H1 (cell line): Measurements from ENCODE around the gene SLCO4C1. TPM values are rescaled to one million over a fixed set of nuclear protein-coding genes. Genes with fewer than 3 reads are reported as not detected.

Source experiments
- CTCF ChIA-PET: fragments of 300-600 bp; sonication (Branson Sonifier 250); formaldehyde crosslinking; loops from one replicate; lab custom pipeline; 2021; ENCODE audit not compliant: partially characterized antibody; lab: Charles Lee
- POLR2A ChIA-PET: fragments of 300-600 bp; sonication (Branson Sonifier 250); formaldehyde crosslinking; loops from one replicate; lab custom pipeline; 2021; ENCODE audit warnings: inconsistent platforms; ENCODE audit not compliant: partially characterized antibody; lab: Charles Lee
- DNase-seq, 2 experiments: peaks; one replicate each; pipeline versions ENCODE4 v3.0.0 to v3.0.0-alpha.2; 2010 to 2022; ENCODE audit warnings: low spot score in 2 of 2, low read depth in 1 of 2, mixed read lengths in 1 of 2
- FAIRE-seq: peaks from 2 replicates; lab custom pipeline; 2011; peaks lifted over from hg19 to GRCh38; lab: Jason Lieb, UNC
- H2AFZ ChIP-seq: 2 replicates; pipeline ENCODE4 v1.8.1; 2012; ENCODE audit warnings: low read length, inconsistent platforms
- H2AK5ac ChIP-seq: 2 replicates; pipeline ENCODE4 v1.6.1; 2013; ENCODE audit warnings: low read depth, low read length
- H2BK120ac ChIP-seq: replicated peaks from 2 replicates; pipeline ENCODE3; 2013; ENCODE audit warnings: low read depth, low read length, inconsistent platforms
- H2BK12ac ChIP-seq: 2 replicates; pipeline ENCODE4 v1.6.1; 2013; ENCODE audit warnings: low read depth, low read length
- H2BK15ac ChIP-seq: 2 replicates; pipeline ENCODE4 v1.6.1; 2013; ENCODE audit warnings: low read length
- H2BK20ac ChIP-seq: 2 replicates; pipeline ENCODE4 v1.6.1; 2013; ENCODE audit warnings: low read length
- H2BK5ac ChIP-seq: 2 replicates; pipeline ENCODE4 v1.6.1; 2013; ENCODE audit warnings: low read depth, low read length
- H3K14ac ChIP-seq: 2 replicates; pipeline ENCODE4 v1.6.1; 2013; ENCODE audit warnings: inconsistent platforms; ENCODE audit not compliant: insufficient read length
- H3K18ac ChIP-seq: 2 replicates; pipeline ENCODE4 v1.6.1; 2013; ENCODE audit warnings: low read length; ENCODE audit errors: extremely low read depth
- H3K23ac ChIP-seq: 2 replicates; pipeline ENCODE4 v1.6.1; 2013; ENCODE audit warnings: inconsistent platforms; ENCODE audit not compliant: insufficient read length
- H3K23me2 ChIP-seq: 2 replicates; pipeline ENCODE4 v1.6.1; 2013; ENCODE audit warnings: low read depth, low read length
- H3K27ac ChIP-seq: 2 replicates; pipeline ENCODE4 v1.6.1; 2011; ENCODE audit warnings: low read depth, low read length, inconsistent platforms
- H3K27me3 ChIP-seq, 4 experiments: replicated peaks in 1 of 4; 1 replicate in 1 of 4; 2 replicates in 3 of 4; pipeline versions ENCODE4 v1.6.1 to v1.8.1; 2011 to 2013; ENCODE audit warnings: low read length in 3 of 4, mild to moderate bottlenecking in 3 of 4, inconsistent platforms in 2 of 4, mixed read lengths in 2 of 4, moderate library complexity in 1 of 4; ENCODE audit not compliant: control insufficient read depth in 3 of 4, insufficient read depth in 3 of 4; ENCODE audit errors: extremely low read depth in 1 of 4
- H3K36me3 ChIP-seq, 4 experiments: 2 replicates each; pipeline versions ENCODE4 v1.6.1 to v1.8.1; 2011 to 2013; ENCODE audit warnings: mild to moderate bottlenecking in 4 of 4, low read length in 3 of 4, moderate library complexity in 2 of 4, control low read depth in 1 of 4, inconsistent platforms in 1 of 4; ENCODE audit not compliant: insufficient read depth in 4 of 4, control insufficient read depth in 2 of 4
- H3K4ac ChIP-seq: replicated peaks from 2 replicates; pipeline ENCODE3; 2013; ENCODE audit warnings: low read length, low read depth, mixed read lengths, inconsistent platforms; ENCODE audit not compliant: insufficient read length
- H3K4me1 ChIP-seq, 4 experiments: replicated peaks in 1 of 4; 1 replicate in 1 of 4; 2 replicates in 3 of 4; pipeline versions ENCODE4 v1.6.1 to v1.8.1; 2011 to 2013; ENCODE audit warnings: low read length in 3 of 4, inconsistent platforms in 2 of 4, mixed read lengths in 1 of 4; ENCODE audit not compliant: insufficient read depth in 4 of 4, control insufficient read depth in 3 of 4
- H3K4me2 ChIP-seq, 2 experiments: 2 replicates each; pipeline versions ENCODE4 v1.6.1 to v1.8.1; 2011 to 2013; ENCODE audit warnings: low read depth in 2 of 2, low read length in 2 of 2, control low read depth in 1 of 2, inconsistent platforms in 1 of 2, mild to moderate bottlenecking in 1 of 2; ENCODE audit not compliant: insufficient read depth in 1 of 2
- H3K4me3 ChIP-seq, 4 experiments: fragments of 200-600, 300-600 bp in 1 of 4; sonication (generic), shearing (Covaris generic), sonication (Bioruptor Twin) in 1 of 4; 2 replicates each; pipeline versions ENCODE4 v1.5.1 to v1.8.1; 2011 to 2016; ENCODE audit warnings: low read length in 4 of 4, low read depth in 3 of 4, control low read depth in 2 of 4, inconsistent platforms in 2 of 4, mild to moderate bottlenecking in 2 of 4, mixed read lengths in 1 of 4, moderate library complexity in 1 of 4; ENCODE audit not compliant: insufficient read depth in 2 of 4; ENCODE audit errors: extremely low read depth in 1 of 4
- H3K56ac ChIP-seq: replicated peaks from 2 replicates; pipeline ENCODE3; 2013; ENCODE audit warnings: low read depth, mild to moderate bottlenecking, mixed read lengths, low read length, inconsistent platforms; ENCODE audit not compliant: insufficient read length
- H3K79me1 ChIP-seq: 2 replicates; pipeline ENCODE4 v1.6.1; 2013; ENCODE audit warnings: low read depth, low read length, control low read depth
- H3K79me2 ChIP-seq, 2 experiments: 2 replicates each; pipeline versions ENCODE4 v1.6.1 to v1.8.1; 2012 to 2013; ENCODE audit warnings: low read length in 2 of 2, mild to moderate bottlenecking in 2 of 2, inconsistent platforms in 1 of 2; ENCODE audit not compliant: insufficient read depth in 2 of 2, control insufficient read depth in 1 of 2
- H3K9ac ChIP-seq, 4 experiments: replicated peaks in 1 of 4; 1 replicate in 1 of 4; 2 replicates in 3 of 4; pipeline versions ENCODE4 v1.6.1 to v1.8.1; 2011 to 2013; ENCODE audit warnings: low read depth in 3 of 4, low read length in 3 of 4, control low read depth in 2 of 4, mild to moderate bottlenecking in 2 of 4, moderate library complexity in 2 of 4, inconsistent platforms in 1 of 4; ENCODE audit errors: extremely low read depth in 1 of 4
- H3K9me3 ChIP-seq, 2 experiments: 2 replicates each; pipeline versions ENCODE4 v1.6.1 to v1.8.1; 2012 to 2013; ENCODE audit warnings: mild to moderate bottlenecking in 2 of 2, moderate library complexity in 2 of 2, control low read depth in 1 of 2, inconsistent platforms in 1 of 2, low read depth in 1 of 2, low read length in 1 of 2, mixed read lengths in 1 of 2; ENCODE audit not compliant: insufficient read depth in 2 of 2
- H4K20me1 ChIP-seq, 2 experiments: replicated peaks in 1 of 2; 2 replicates each; pipeline versions ENCODE3 to v1.8.1; 2011 to 2013; ENCODE audit warnings: inconsistent platforms in 2 of 2, low read length in 2 of 2, mild to moderate bottlenecking in 1 of 2; ENCODE audit not compliant: insufficient read depth in 2 of 2, control insufficient read depth in 1 of 2
- H4K5ac ChIP-seq: 2 replicates; pipeline ENCODE4 v1.6.1; 2013; ENCODE audit warnings: low read length, low read depth, mixed read lengths, inconsistent platforms; ENCODE audit not compliant: insufficient read length
- H4K8ac ChIP-seq: 2 replicates; pipeline ENCODE4 v1.8.0; 2013; ENCODE audit warnings: mild to moderate bottlenecking, moderate library complexity, low read length, inconsistent platforms; ENCODE audit not compliant: insufficient read depth; ENCODE audit errors: extremely low read depth
- H4K91ac ChIP-seq: replicated peaks from 2 replicates; pipeline ENCODE3; 2013; ENCODE audit warnings: low read length, mixed read lengths, inconsistent platforms; ENCODE audit not compliant: insufficient read length
- CEBPB ChIP-seq: IDR thresholded peaks from 2 replicates; pipeline ENCODE4 v1.6.1; 2012; ENCODE audit warnings: low read depth, low read length
- CREB1 ChIP-seq: IDR thresholded peaks from 2 replicates; pipeline ENCODE4 v1.6.1; 2012; ENCODE audit warnings: inconsistent platforms
- EZH2 ChIP-seq: fragments of 200-600 bp; sonication (generic); IDR thresholded peaks from 2 replicates; pipeline ENCODE4 v1.7.1; 2012; ENCODE audit warnings: low read depth, mild to moderate bottlenecking, moderate library complexity, low read length, inconsistent platforms; ENCODE audit not compliant: severe bottlenecking
- FOSL1 ChIP-seq: IDR thresholded peaks from 2 replicates; pipeline ENCODE4 v1.6.1; 2011; ENCODE audit warnings: mild to moderate bottlenecking, low read depth, low read length, moderate library complexity; ENCODE audit not compliant: insufficient read depth
- GABPA ChIP-seq: IDR thresholded peaks from 2 replicates; pipeline ENCODE4 v1.6.1; 2011; ENCODE audit warnings: mild to moderate bottlenecking, low read length, moderate library complexity, borderline replicate concordance; ENCODE audit not compliant: insufficient read depth
- HDAC6 ChIP-seq: IDR thresholded peaks from one replicate; pipeline ENCODE4 v1.7.1; 2012; ENCODE audit warnings: low read depth, mild to moderate bottlenecking, inconsistent platforms, low read length, moderate library complexity
- KDM1A ChIP-seq: fragments of 200-600, 300-600 bp; sonication (generic); IDR thresholded peaks from 2 replicates; pipeline ENCODE4 v1.7.1; 2016; ENCODE audit warnings: mild to moderate bottlenecking, low read length, borderline replicate concordance
- KDM4A ChIP-seq: IDR thresholded peaks from one replicate; pipeline ENCODE4 v1.7.1; 2012; ENCODE audit warnings: low read depth, mild to moderate bottlenecking, moderate library complexity, low read length, inconsistent platforms; ENCODE audit not compliant: severe bottlenecking
- PHF8 ChIP-seq: fragments of 200-600 bp; sonication (generic); conservative IDR thresholded peaks from 2 replicates; pipeline ENCODE4 v1.7.1; 2012; ENCODE audit warnings: low read depth, mild to moderate bottlenecking, inconsistent platforms, low read length, moderate library complexity
- RFX5 ChIP-seq: IDR thresholded peaks from 2 replicates; pipeline ENCODE4 v1.6.1; 2011; ENCODE audit warnings: low read depth, low read length, improper control_type of control experiment, borderline replicate concordance
- SUZ12 ChIP-seq: fragments of 200-600 bp; sonication (generic); IDR thresholded peaks from 2 replicates; pipeline ENCODE4 v1.6.1; 2012; ENCODE audit warnings: mild to moderate bottlenecking, inconsistent platforms, low read length, moderate library complexity, mixed read lengths
- WGBS, 2 experiments: shearing (Covaris generic) in 1 of 2; methylation state at CpG; one replicate each; pipeline versions ENCODE4 v1.1.6 to v1.1.7; 2013 to 2015; ENCODE audit warnings: low lambda C conversion rate in 2 of 2, mixed read lengths in 2 of 2, inconsistent platforms in 1 of 2, low coverage in 1 of 2, missing lambda C conversion rate in 1 of 2; ENCODE audit not compliant: insufficient replicate concordance in 2 of 2, insufficient coverage in 1 of 2, insufficient read length in 1 of 2; ENCODE audit errors: extremely low coverage in 1 of 2, missing lambda C conversion rate in 1 of 2; 5-methylcytosine and 5-hydroxymethylcytosine counted together
- polyA plus RNA-seq, 7 experiments: library from polyadenylated mRNA; depleted of rRNA in 3 of 7; stranded (reverse) in 5 of 7; unstranded in 2 of 7; fragments of >200 nt in 5 of 7; fragments of 200-250 nt in 2 of 7; gene quantifications; 1 replicate in 5 of 7; 2 replicates in 1 of 7; 4 replicates in 1 of 7; pipeline versions ENCODE4 v1.2.1 to v1.2.3, GENCODE V29; 2011 to 2013; ENCODE audit warnings: missing spikeins in 2 of 7, mixed read lengths in 2 of 7
- total RNA-seq: library from RNA; stranded (reverse); fragmentation: NEBNext Ultra II Directional; extraction: Animal tissue kit (Norgen Biotek cat#: 25700); gene quantifications from 2 replicates; pipeline ENCODE4 v1.2.1, GENCODE V29; 2021
- TF ChIP-seq, protein P1 (sequence below): IDR thresholded peaks from 2 replicates; pipeline ENCODE4 v1.6.1; 2012; ENCODE audit warnings: low read length, inconsistent platforms

SLCO4C1 gene
- total and polyA plus RNA-seq, 2 of the 8 experiments (the other 6 are each of a cell fraction or from before 2014, with no cell fraction given): 1.3 to 4.9 TPM

- H2BK15ac ChIP-seq: no peak overlapping the region
- H3K79me1 ChIP-seq: no peaks in the 10 kb centered on the region; the same call in 1 of the 2 replicates
- H2BK5ac ChIP-seq: no peak overlapping the region
- no peaks in the 10 kb centered on the region for H3K36me3 ChIP-seq
- H3K23me2 ChIP-seq: no peaks in the 10 kb centered on the region
- H3K14ac ChIP-seq: no peak overlapping the region
- H3K23ac ChIP-seq: no peak overlapping the region
- H3K79me2 ChIP-seq: no peaks in the 10 kb centered on the region
- H2AFZ ChIP-seq: no peak overlapping the region
- no peaks in the 10 kb centered on the region for H3K4me1 ChIP-seq
- POLR2A ChIA-PET: no interaction called here
- H2BK12ac ChIP-seq: no peak overlapping the region
- H3K4me2 ChIP-seq: no peak overlapping the region
- no peaks in the 10 kb centered on the region for H3K27me3 ChIP-seq
- WGBS, 2 experiments: 83% methylated on average over 2 of the region's 2 CpGs; no CpG with 5 or more reads in 1 of the 2 experiments
- no peak overlapping the region for H2BK20ac ChIP-seq
- DNase-seq: no peak
- no peak overlapping the region for H4K8ac ChIP-seq
- no peak overlapping the region for H3K4me3 ChIP-seq
- FAIRE-seq: no peak
- no peaks in the 10 kb centered on the region for H4K20me1 ChIP-seq
- H3K27ac ChIP-seq: no peak overlapping the region
- no peak overlapping the region for H4K91ac ChIP-seq
- H3K9ac ChIP-seq: no peak overlapping the region
- H3K9me3 ChIP-seq: no peaks in the 10 kb centered on the region
- no peak overlapping the region for H3K56ac ChIP-seq
- CTCF ChIA-PET: no interaction called here
- H2BK120ac ChIP-seq: no peak overlapping the region
- H4K5ac ChIP-seq: no peak overlapping the region
- no peak overlapping the region for H3K18ac ChIP-seq
- H3K4ac ChIP-seq: no peak overlapping the region
- H2AK5ac ChIP-seq: no peak overlapping the region
- no peak for TF ChIP-seq CEBPB
- TF ChIP-seq KDM4A: no peak
- TF ChIP-seq SUZ12: no peak
- TF ChIP-seq FOSL1: no peak
- no peak for TF ChIP-seq PHF8
- TF ChIP-seq, protein P1, sequence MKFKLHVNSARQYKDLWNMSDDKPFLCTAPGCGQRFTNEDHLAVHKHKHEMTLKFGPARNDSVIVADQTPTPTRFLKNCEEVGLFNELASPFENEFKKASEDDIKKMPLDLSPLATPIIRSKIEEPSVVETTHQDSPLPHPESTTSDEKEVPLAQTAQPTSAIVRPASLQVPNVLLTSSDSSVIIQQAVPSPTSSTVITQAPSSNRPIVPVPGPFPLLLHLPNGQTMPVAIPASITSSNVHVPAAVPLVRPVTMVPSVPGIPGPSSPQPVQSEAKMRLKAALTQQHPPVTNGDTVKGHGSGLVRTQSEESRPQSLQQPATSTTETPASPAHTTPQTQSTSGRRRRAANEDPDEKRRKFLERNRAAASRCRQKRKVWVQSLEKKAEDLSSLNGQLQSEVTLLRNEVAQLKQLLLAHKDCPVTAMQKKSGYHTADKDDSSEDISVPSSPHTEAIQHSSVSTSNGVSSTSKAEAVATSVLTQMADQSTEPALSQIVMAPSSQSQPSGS: no peak
- no peak for TF ChIP-seq EZH2
- TF ChIP-seq CREB1: no peak
- no peak for TF ChIP-seq HDAC6
- no peak for TF ChIP-seq GABPA
- no peak for TF ChIP-seq KDM1A
- no peak for TF ChIP-seq RFX5
Measured at GRCh38 chr5:102283102-102283797, 12.8 kb downstream of the SLCO4C1 start.
